ENCODE data around the gene MBNL2.

The MBNL2 gene

GRCh38 chr13:97386801-97387484 is 164.8 kb downstream of the MBNL2 start:
- DNase-seq, result no peak

GRCh38 chr13:97387485-97387839 is 165.3 kb downstream of the MBNL2 start:
- DNase-seq, result no peak

- DNase-seq, result no peak
Measured at GRCh38 chr13:97387890-97388289, 165.8 kb downstream of the MBNL2 start.

GRCh38 chr13:97388373-97388772 is 166.2 kb downstream of the MBNL2 start:
- no peak for DNase-seq

- no peak for DNase-seq
Measured at GRCh38 chr13:97390941-97391600, 168.9 kb downstream of the MBNL2 start.

GRCh38 chr13:97392020-97392419 is 169.9 kb downstream of the MBNL2 start:
- no peak for DNase-seq

- no peak for DNase-seq
Measured at GRCh38 chr13:97394542-97394941, 172.4 kb downstream of the MBNL2 start.

- no peak for DNase-seq
Measured at GRCh38 chr13:97395447-97396136, 173.5 kb downstream of the MBNL2 start.

GRCh38 chr13:97397267-97397666 is 175.1 kb downstream of the MBNL2 start:
- DNase-seq, result no peak

- no peak for DNase-seq
Measured at GRCh38 chr13:97401421-97401820, 179.3 kb downstream of the MBNL2 start.

GRCh38 chr13:97403893-97404750 is 182.0 kb downstream of the MBNL2 start:
- no peak for DNase-seq

- no peak for DNase-seq
Measured at GRCh38 chr13:97407540-97407939, 185.4 kb downstream of the MBNL2 start.

- DNase-seq, result no peak
Measured at GRCh38 chr13:97408938-97409337, 186.8 kb downstream of the MBNL2 start.

- DNase-seq, result no peak
Measured at GRCh38 chr13:97411984-97412383, 189.9 kb downstream of the MBNL2 start.

- DNase-seq, result no peak
Measured at GRCh38 chr13:97413694-97414093, 191.6 kb downstream of the MBNL2 start.

- no peak for DNase-seq
Measured at GRCh38 chr13:97414392-97414791, 192.3 kb downstream of the MBNL2 start.

- no peak for DNase-seq
Measured at GRCh38 chr13:97417698-97418097, 195.6 kb downstream of the MBNL2 start.

- DNase-seq, result no peak
Measured at GRCh38 chr13:97422118-97423054, 200.3 kb downstream of the MBNL2 start.

- DNase-seq, result no peak
Measured at GRCh38 chr13:97423300-97424045, 201.3 kb downstream of the MBNL2 start.

- DNase-seq, result no peak
Measured at GRCh38 chr13:97425590-97425989, 203.5 kb downstream of the MBNL2 start.

- no peak for DNase-seq
Measured at GRCh38 chr13:97426695-97427094, 204.6 kb downstream of the MBNL2 start.
